Urinary bladder (tissue), 4 donors: ENCODE measurements around the gene DR1. TPM values are rescaled to one million over a fixed set of nuclear protein-coding genes. Genes with fewer than 3 reads are reported as not detected.
"Not testable (repeated sequence)": the region's sequence is repeated elsewhere in the genome, so short reads cannot be mapped to it uniquely, and the experiment has no call there.

Experiments used
- DNase-seq: peaks from one replicate; pipeline ENCODE4 v3.0.0-alpha.2; 2015; ENCODE audit errors: extremely low spot score
- H3K27ac ChIP-seq: one replicate; pipeline ENCODE4 v1.5.1; 2013; ENCODE audit warnings: low read depth, mild to moderate bottlenecking, moderate library complexity
- H3K36me3 ChIP-seq: one replicate; pipeline ENCODE4 v1.6.1; 2013; ENCODE audit warnings: mild to moderate bottlenecking, moderate library complexity; ENCODE audit not compliant: insufficient read depth
- H3K4me1 ChIP-seq: one replicate; pipeline ENCODE4 v1.6.1; 2013; ENCODE audit warnings: mild to moderate bottlenecking, moderate library complexity; ENCODE audit not compliant: insufficient read depth
- H3K4me3 ChIP-seq: one replicate; pipeline ENCODE4 v1.5.1; 2013; ENCODE audit warnings: low read depth, low read length
- WGBS: extraction: QIAGEN DNeasy Blood & Tissue Kit; methylation state at CpG from one replicate; pipeline ENCODE4 v1.1.7; 2013; 5-methylcytosine and 5-hydroxymethylcytosine counted together
- polyA plus RNA-seq: library from polyadenylated mRNA; stranded (reverse); fragments of 200-250 nt; gene quantifications from one replicate; pipeline ENCODE4 v1.2.3, GENCODE V29; 2013
- total RNA-seq: library from RNA; depleted of rRNA; stranded (reverse); fragments of >200 nt; gene quantifications from one replicate; pipeline ENCODE4 v1.2.3, GENCODE V29; 2014
- donor health status: healthy with polysubstance abuse.
- donor health status: healthy.

Gene DR1
- total and polyA plus RNA-seq, 2 donors, result 23.1 to 47.4 TPM

DNA sequence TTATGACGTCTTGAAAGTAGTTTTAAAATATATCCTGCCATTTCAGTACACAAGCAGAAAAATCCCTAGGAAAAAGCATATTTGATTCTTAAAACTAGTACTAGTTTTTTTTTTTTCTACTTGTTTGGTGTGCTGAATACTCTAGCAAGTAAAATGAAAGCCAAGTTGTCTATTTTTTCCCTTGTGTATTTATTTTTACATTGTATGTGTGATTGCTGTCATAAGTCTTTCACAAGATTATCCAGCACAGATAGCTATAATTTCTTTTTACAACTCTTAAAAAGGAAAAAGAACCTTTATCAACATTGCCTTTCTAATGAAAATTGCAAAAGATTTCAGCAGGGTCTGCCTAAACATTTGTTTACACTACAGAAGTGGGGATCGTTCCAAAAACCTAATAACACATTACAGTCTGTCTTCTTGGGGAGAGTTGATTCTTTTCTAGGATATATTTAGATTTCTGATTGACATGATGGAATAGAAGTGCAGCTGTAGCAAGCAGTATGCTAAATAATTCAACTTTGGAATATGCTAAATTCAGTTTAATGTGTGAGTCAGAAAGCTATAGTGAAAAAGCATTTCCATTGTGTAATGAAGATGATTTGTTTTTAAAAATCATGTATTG is 2.5 kb downstream of the DR1 start:
- H3K4me3 ChIP-seq, result no peak overlapping the region
- H3K36me3 ChIP-seq, result no peaks in the 10 kb centered on the region
- no peaks in the 10 kb centered on the region for H3K4me1 ChIP-seq
- H3K27ac ChIP-seq, result no peak overlapping the region
- WGBS, result 2% methylated on average over 2 of the region's 2 CpGs
- no peak for DNase-seq

DNA sequence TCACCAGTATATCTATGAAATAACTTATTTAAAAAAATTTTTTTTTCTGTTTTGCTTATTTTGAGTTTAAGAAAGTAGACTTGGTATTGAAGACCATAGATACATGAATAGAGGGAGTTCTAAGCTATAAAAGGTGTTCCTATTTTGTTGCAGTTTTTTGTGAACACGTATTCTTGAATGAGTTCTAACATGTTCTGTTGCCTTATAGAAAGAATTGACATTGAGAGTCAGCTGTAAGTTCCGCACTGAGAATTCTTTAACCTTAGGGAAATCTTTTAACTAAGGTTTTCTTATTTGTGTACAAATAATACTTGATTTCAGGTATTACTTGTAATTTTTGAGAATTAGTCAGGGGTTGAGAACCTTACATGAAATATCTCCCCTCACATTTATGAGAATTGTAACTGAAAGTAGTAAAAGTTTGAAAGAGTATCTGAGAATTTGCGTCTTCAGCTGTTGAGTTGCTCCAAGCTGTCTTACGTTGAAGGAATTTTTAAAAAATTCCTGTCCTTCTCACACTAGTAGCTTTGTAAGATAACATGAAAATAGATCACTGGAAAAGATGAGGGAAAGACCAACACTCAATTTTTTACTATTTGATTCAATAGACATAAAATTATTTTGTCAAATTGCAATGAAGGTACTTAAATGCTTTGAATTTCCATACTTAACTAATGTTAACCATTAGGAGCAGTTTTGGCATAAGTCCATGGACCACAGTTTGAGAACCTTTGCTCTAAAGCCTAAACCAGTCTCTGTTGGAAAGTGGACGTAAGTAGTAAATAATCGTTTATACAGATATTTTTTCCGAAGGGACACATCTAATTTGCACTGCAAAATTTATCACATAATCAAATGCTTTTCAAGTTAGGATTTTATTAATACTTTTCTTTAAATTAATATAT is 3.8 kb downstream of the DR1 start:
- Histone ChIP-seq H3K4me1 (no peaks in the 10 kb centered on the region), H3K4me3 (no peak overlapping the region), H3K27ac (no peak overlapping the region), H3K36me3 (peaks cover 2% of the 10 kb centered on the region)
- DNase-seq, result no peak
- WGBS, result 53% methylated on average over 7 of the region's 7 CpGs

DNA sequence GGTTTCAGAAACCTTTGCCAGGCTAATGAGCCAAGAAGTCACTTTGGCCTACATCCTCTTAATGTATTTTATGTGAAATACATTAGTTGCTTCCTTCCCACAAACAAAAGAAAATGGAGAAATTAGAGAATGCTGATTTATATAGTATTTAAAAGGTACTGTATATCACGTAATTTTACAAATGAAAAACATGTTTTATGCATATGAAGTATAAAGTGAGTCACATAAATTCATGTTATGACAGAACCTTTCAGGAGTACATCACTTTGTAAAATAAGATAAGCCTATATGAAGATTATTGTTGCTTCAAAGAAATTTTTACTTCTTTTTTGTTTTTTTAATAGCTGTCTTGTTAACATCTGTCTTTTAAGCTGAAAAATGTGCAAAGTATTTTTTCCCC is 4.6 kb downstream of the DR1 start:
- H3K36me3 ChIP-seq, result peaks cover 2% of the 10 kb centered on the region
- no peaks in the 10 kb centered on the region for H3K4me1 ChIP-seq
- H3K4me3 ChIP-seq, result no peak overlapping the region
- WGBS, result 90% methylated on average over 1 of the region's 1 CpG
- no peak overlapping the region for H3K27ac ChIP-seq
- DNase-seq, result no peak

DNA sequence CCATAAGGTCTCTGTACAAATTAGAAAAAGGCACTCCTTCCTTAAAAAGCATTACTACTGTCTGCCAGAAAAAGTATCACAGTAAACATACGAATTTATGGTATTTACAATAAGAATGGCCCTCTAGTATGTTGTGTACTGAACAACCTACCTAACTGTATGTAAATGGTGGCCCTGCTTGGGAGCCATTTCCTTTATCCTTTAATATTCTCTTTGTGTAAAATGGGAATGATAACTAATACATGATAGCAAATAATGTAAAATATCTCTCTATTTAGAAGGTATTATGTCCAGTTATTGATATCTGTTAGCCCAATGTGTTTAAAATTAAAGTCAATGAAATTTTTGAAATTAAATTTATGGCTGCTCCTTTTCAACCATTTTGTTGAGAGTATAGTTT is 5.2 kb downstream of the DR1 start:
- Histone ChIP-seq H3K27ac (no peak overlapping the region), H3K4me1 (no peaks in the 10 kb centered on the region), H3K4me3 (no peak overlapping the region), H3K36me3 (peaks cover 2% of the 10 kb centered on the region)
- no peak for DNase-seq
- 74% methylated on average over 1 of the region's 1 CpG for WGBS

DNA sequence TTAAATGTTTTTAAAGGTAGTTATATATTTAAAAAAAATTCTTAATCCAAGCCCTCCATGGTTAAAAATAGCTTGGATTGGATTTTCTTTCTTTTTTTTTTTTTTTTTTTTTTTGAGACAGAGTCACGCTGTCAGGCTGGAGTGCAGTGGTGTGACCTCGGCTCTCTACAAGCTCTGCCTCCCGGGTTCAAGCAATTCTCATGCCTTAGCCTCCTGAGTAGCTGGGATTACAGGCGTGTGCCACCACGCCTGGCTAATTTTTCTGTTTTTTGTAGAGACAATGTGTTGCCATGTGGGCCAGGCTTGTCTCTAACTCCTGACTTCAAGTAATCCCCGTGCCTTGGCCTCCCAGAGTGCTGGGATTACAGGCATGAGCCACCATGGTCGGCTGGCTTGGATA is 5.6 kb downstream of the DR1 start:
- DNase-seq, H3K36me3 ChIP-seq, H3K27ac ChIP-seq, H3K4me1 ChIP-seq, H3K4me3 ChIP-seq: not testable (repeated sequence)
- 83% methylated on average over 7 of the region's 7 CpGs for WGBS

DNA sequence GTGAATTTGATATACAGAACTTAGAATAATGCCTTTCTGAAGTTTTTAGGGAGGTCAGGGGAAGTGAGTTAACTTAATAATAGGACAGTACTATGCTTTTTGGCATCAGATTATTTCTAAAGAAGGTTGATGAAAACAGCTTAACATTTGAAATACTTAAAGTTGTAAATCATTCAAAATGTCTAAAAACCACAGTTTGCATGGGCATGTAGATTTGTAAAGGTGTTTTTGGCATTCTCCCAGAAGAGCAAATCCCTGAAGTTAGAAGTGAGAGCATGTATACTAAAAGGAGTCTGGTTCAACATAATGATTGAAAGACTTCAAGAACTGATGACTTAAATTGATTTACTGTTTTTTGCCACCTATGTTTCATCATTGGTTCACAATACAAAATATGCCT is 6.7 kb downstream of the DR1 start:
- Histone ChIP-seq H3K27ac (no peak overlapping the region), H3K4me1 (no peaks in the 10 kb centered on the region), H3K36me3 (peaks cover 2% of the 10 kb centered on the region)

DNA sequence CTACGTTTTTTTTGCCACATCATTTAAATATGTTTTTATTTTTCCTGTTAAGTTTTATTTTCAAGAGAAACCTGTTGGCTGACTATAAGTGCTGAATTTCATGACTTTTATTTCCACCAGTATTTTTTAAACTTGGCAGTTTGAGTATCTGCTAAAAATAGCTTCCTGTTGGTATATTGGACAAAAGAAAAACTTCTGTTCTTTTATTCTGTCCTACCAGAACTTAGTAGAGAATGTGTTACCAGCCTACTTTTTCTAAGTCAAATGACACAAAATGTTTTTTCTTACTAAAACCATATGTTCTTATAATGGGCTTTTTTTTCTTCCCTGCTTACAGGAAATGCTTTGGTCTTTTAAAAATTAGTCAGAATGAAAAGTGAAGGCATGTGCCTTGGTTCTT is 7.6 kb downstream of the DR1 start:
- Histone ChIP-seq H3K4me1 (no peaks in the 10 kb centered on the region), H3K27ac (no peak overlapping the region), H3K4me3 (no peak overlapping the region), H3K36me3 (peaks cover 2% of the 10 kb centered on the region)
- WGBS, result 23% methylated on average over 1 of the region's 1 CpG
- no peak for DNase-seq

More for the DNA sequence above, 6.7 kb downstream of the DR1 start:
- no peak for DNase-seq
- no peak overlapping the region for H3K4me3 ChIP-seq

DNA sequence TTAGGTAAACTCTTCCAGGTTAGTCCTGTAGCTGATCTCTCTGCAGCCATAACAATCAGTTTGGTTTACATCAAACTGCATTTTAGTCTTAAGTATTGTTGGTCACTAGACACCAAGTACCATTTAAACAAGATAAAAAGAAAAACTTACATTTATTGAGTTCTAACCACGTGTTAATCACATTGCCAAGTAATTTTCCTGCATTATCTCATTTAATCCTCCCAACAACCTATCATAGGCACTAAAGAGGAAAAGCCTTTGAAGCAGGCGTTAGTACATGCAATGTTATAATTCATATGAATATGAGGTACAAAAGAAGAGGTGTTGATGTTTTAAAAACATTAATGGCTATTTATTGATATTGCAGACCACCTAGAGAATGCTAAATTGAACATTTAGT is 9.0 kb downstream of the DR1 start:
- Histone ChIP-seq H3K4me3 (no peak overlapping the region), H3K4me1 (no peaks in the 10 kb centered on the region), H3K36me3 (peaks cover 2% of the 10 kb centered on the region), H3K27ac (no peak overlapping the region)
- 42% methylated on average over 2 of the region's 2 CpGs for WGBS
- DNase-seq, result no peak

DNA sequence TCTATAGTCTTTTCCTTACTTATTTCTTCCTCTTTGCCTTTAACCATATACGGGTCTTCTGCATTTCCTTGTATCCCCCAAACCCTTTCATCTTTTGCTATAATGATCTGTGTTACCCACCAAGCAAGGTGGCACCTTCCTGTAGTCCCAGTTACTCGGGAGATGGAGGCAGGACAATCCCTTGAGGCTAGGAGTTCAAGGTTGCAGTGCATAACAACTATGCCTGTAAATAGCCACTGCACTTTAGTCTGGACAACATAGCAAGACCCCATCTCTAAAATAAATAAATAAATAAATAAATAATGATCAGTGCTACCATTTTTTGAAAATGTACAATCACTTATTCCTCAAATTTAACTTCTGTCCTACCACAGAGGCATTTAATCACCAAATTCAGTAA is 11.5 kb downstream of the DR1 start:
- Histone ChIP-seq H3K27ac (no peak overlapping the region), H3K4me1 (no peaks in the 10 kb centered on the region), H3K36me3 (peaks cover 2% of the 10 kb centered on the region), H3K4me3 (no peak overlapping the region)
- DNase-seq, result no peak
- WGBS, result 98% methylated on average over 2 of the region's 2 CpGs

DNA sequence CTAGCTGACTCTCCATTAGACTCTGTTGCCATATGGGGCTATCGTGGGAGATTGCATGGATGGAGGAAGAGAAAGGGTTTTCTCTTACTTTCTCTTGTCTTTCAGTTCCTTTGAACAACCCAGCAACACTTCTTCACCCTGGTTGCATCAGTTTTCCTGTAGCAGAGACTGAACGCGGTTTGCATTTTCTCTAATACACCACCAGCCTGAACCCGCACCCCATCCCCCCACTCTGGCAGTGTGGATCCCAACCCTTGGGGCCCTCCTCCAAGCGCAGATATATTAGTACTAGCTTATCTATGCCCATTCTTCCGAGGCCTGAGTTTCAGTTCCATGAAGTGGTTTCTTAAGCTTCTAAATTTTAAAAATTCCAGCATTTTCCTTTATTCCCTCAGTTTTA is 12.6 kb downstream of the DR1 start:
- DNase-seq, result no peak
- WGBS, result 84% methylated on average over 6 of the region's 6 CpGs
- no peak overlapping the region for H3K27ac ChIP-seq
- H3K36me3 ChIP-seq, result peaks cover 2% of the 10 kb centered on the region
- no peak overlapping the region for H3K4me3 ChIP-seq
- H3K4me1 ChIP-seq, result no peaks in the 10 kb centered on the region

DNA sequence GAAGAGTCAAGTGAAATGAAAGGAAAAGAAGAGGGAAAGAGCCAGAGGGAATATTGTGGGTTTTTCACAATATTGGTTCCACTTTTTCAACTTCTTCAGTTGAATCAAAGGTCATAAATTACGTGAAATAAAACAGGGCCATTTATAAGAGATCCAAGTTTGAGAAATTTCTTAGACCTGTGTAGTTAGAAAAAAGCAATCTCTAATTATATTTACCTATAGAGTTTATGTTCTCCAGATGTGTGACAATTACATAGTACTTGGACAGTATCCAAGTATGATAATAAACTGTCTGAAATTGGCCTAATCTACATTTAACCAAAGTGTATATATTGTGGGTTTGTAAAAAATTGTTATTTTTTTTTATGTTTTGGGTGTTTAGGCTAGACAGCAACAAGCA is 14.4 kb downstream of the DR1 start:
- Histone ChIP-seq H3K36me3 (no peaks in the 10 kb centered on the region), H3K4me1 (no peaks in the 10 kb centered on the region), H3K27ac (no peak overlapping the region), H3K4me3 (no peak overlapping the region)
- 95% methylated on average over 1 of the region's 1 CpG for whole genome bisulfite sequencing
- no peak for DNase-seq

DNA sequence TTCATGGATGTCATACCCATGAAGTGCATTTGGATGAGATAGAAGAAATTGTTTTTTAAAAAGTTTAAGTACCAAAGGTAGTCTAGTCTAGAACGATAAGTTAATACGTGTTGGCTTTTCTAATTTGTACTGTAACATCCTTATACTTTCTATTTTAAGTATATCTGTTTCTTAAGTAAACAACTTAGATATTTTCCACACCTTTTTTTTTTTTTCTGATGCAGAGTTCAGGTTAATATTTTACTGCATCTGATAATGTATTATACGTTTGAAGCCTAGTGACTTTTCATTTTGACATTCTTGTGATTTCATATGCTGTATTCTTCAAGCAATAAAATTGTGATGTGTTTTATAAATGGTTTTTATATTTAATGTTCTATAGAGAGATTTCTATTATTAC is 16.5 kb downstream of the DR1 start:
- no peak for DNase-seq
- WGBS, result 82% methylated on average over 3 of the region's 3 CpGs
- H3K4me1 ChIP-seq, result no peaks in the 10 kb centered on the region
- no peaks in the 10 kb centered on the region for H3K36me3 ChIP-seq
- H3K4me3 ChIP-seq, result no peak overlapping the region
- no peak overlapping the region for H3K27ac ChIP-seq

DNA sequence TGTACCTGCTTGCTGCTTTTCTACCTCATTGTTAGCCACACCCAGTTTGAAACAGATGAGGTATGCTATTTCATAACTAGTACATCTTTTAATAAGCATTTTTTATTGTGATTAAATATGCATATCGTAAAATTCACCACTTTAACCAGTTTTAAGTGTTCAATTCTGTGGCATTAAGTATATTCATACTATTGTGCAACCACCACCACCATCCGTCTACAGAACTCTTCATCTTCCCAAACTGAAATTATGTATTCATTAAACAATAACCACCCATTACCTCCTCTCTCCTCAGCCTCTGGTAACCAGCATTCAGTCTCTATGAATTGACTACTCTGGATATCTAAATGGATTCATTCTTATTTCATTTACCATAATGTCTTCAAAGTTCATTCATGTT is 20.1 kb downstream of the DR1 start:
- no peaks in the 10 kb centered on the region for H3K36me3 ChIP-seq
- WGBS, result 98% methylated on average over 2 of the region's 2 CpGs
- H3K4me3 ChIP-seq, result no peak overlapping the region
- H3K27ac ChIP-seq, result no peak overlapping the region
- no peaks in the 10 kb centered on the region for H3K4me1 ChIP-seq
- DNase-seq, result no peak

DNA sequence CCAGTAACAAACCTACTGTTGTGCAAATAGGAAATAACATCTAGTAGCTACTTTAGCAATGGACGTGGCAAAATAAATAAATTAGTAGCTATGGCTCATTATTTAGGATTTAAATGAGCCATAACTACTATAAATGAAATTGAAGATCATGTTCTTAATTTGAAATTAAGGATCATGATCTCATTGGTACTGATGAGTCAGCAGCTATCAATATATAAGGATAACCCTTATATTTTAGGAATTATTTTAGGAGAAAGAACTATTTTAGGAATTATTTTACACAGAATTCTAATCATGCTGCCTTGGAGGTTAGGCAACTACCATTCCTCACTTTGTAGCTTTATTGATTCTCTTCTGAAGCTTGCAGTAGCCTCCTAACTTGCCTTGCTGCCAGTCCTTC is 24.0 kb downstream of the DR1 start:
- Histone ChIP-seq H3K4me1 (no peaks in the 10 kb centered on the region), H3K27ac (no peak overlapping the region), H3K36me3 (no peaks in the 10 kb centered on the region), H3K4me3 (no peak overlapping the region)
- DNase-seq, result no peak
- WGBS, result 93% methylated on average over 1 of the region's 1 CpG
